HFF-Myc (cell line): ENCODE results near the gene CLIC5.

Experiments used
- DNase-seq: peaks from one replicate; pipeline ENCODE4 v3.0.0-alpha.2; 2011; ENCODE audit warnings: low read depth; ENCODE audit errors: extremely low read depth
- H3K4me3 ChIP-seq: replicated peaks from 2 replicates; pipeline ENCODE4 v1.5.1; 2011; ENCODE audit warnings: low read depth, mild to moderate bottlenecking, control low read depth, low read length
- TF ChIP-seq, protein P1 (sequence below): IDR thresholded peaks from 2 replicates; pipeline ENCODE4 v1.5.1; 2012; ENCODE audit warnings: mild to moderate bottlenecking, low read depth, low read length, control low read depth; ENCODE audit errors: missing control alignments

Gene CLIC5

DNA sequence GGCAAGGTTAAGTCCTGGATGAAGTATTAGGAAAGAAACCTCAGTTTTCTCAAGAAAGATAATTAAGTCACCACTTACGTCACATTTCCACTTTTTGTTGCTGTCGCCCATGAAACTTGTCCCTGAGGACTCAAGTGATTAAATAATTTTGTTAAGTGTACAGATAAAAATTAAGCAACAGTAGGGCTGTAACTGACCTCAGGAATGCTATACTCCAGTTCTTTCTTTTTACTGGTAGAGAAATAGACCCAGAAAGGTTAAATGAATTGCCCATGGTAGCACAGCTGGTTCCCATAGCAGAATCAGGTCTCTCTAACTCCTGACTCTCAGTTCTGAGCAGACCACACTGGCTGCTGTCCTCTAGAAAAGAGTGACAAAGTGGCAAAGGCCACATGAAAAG lies 54.5 kb downstream of the CLIC5 start:
- DNase-seq = no peak
- H3K4me3 ChIP-seq = no peak overlapping the region
- TF ChIP-seq, protein P1, sequence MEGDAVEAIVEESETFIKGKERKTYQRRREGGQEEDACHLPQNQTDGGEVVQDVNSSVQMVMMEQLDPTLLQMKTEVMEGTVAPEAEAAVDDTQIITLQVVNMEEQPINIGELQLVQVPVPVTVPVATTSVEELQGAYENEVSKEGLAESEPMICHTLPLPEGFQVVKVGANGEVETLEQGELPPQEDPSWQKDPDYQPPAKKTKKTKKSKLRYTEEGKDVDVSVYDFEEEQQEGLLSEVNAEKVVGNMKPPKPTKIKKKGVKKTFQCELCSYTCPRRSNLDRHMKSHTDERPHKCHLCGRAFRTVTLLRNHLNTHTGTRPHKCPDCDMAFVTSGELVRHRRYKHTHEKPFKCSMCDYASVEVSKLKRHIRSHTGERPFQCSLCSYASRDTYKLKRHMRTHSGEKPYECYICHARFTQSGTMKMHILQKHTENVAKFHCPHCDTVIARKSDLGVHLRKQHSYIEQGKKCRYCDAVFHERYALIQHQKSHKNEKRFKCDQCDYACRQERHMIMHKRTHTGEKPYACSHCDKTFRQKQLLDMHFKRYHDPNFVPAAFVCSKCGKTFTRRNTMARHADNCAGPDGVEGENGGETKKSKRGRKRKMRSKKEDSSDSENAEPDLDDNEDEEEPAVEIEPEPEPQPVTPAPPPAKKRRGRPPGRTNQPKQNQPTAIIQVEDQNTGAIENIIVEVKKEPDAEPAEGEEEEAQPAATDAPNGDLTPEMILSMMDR = no peak

GRCh38 chr6:45959534-45960145 lies 56.0 kb downstream of the CLIC5 start:
- no peak overlapping the region for H3K4me3 ChIP-seq
- TF ChIP-seq, protein P1 = no peak
- DNase-seq = no peak

GRCh38 chr6:45956663-45957062 lies 59.0 kb downstream of the CLIC5 start:
- no peak for DNase-seq
- no peak overlapping the region for H3K4me3 ChIP-seq
- TF ChIP-seq, protein P1 = no peak

DNA sequence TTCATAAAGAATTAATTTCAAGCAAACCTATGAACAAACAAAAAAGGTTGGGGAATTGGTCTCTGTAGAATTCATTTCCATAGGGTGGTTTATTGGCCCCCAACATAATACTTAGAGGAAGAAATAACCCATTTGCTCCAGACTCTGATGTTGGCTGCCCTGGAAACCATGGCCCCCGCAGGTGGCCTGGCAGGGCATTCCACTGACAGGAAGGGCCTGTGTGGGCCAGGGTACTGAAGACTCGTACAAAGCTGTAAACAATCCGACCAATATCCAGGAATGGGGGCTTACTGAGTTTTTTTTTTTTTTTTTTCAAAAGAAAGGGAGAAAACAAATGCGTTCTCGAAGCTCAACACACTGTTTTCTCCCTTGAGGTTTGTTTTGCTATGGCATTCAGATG lies 59.5 kb downstream of the CLIC5 start:
- TF ChIP-seq, protein P1 = no peak
- no peak for DNase-seq
- H3K4me3 ChIP-seq = no peak overlapping the region

DNA sequence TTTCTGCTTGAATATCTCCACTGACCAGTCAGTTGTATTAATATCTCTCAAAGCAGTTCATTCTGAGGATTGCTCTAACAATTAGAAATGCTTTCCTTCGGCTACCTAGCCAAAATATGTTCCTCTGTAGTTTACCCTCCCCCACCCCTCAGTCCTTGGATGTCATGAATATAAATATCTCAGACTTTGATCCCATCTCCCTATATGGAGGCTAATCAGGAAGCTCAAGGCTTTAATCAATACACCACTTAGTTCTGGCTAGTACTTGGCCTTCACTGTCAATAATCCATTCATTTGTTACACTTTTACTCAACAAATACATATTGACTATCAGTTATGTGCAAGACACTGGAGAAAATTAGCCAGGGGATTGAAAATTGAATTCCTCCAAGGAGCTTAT lies 60.1 kb downstream of the CLIC5 start:
- no peak overlapping the region for H3K4me3 ChIP-seq
- TF ChIP-seq, protein P1 = no peak
- no peak for DNase-seq

- H3K4me3 ChIP-seq = no peak overlapping the region
- TF ChIP-seq, protein P1 = no peak
- DNase-seq = no peak
Observed at GRCh38 chr6:45952546-45952945, 63.1 kb downstream of the CLIC5 start.

- H3K4me3 ChIP-seq = no peak overlapping the region
- TF ChIP-seq, protein P1 = no peak
- no peak for DNase-seq
Observed at GRCh38 chr6:45952168-45952529, 63.5 kb downstream of the CLIC5 start.
